Nephron (organoid): ENCODE results near the gene DRD4.

ENCODE experiments used
- H3K27ac Mint-ChIP-seq, 3 experiments: 2 replicates each; pipeline ENCODE4 v1.8.0; 2020; ENCODE audit warnings: mixed read lengths in 3 of 3, mild to moderate bottlenecking in 2 of 3, moderate library complexity in 1 of 3
- H3K27me3 Mint-ChIP-seq: 2 replicates; pipeline ENCODE4 v1.8.0; 2021; ENCODE audit warnings: low read depth, mild to moderate bottlenecking, moderate library complexity, mixed read lengths
- H3K36me3 Mint-ChIP-seq: 2 replicates; pipeline ENCODE4 v1.8.0; 2020; ENCODE audit warnings: low read depth, mixed read lengths
- H3K4me1 Mint-ChIP-seq: 2 replicates; pipeline ENCODE4 v1.8.0; 2020; ENCODE audit warnings: mixed read lengths
- H3K4me3 Mint-ChIP-seq, 3 experiments: 2 replicates each; pipeline ENCODE4 v1.8.0; 2020; ENCODE audit warnings: mild to moderate bottlenecking in 3 of 3, mixed read lengths in 3 of 3, moderate library complexity in 2 of 3
- H3K9me3 Mint-ChIP-seq: 2 replicates; pipeline ENCODE4 v1.8.0; 2020; ENCODE audit warnings: mixed read lengths
- CTCF ChIP-seq, 3 experiments: fragments of 200-600 bp; sonication (generic); IDR thresholded peaks; one replicate each; pipeline ENCODE4 v1.5.0; 2021; ENCODE audit warnings: antibody characterized with exemption in 3 of 3; ENCODE audit not compliant: unreplicated experiment in 3 of 3

DRD4 gene

GRCh38 chr11:680476-680875 lies 43.4 kb downstream of the DRD4 start:
- TF ChIP-seq CTCF (IDR thresholded peaks at IDR 0.05; ENCODE audit: unreplicated experiment in 3 of 3), result no peak
- H3K4me3 Mint-ChIP-seq, result no peak overlapping the region
- no peaks in the 10 kb centered on the region for H3K9me3 Mint-ChIP-seq
- H3K4me1 Mint-ChIP-seq, result no peaks in the 10 kb centered on the region
- peaks cover 60% of the 10 kb centered on the region for H3K36me3 Mint-ChIP-seq
- H3K27me3 Mint-ChIP-seq, result no peaks in the 10 kb centered on the region
- no peak overlapping the region for H3K27ac Mint-ChIP-seq

GRCh38 chr11:680970-681369 lies 43.9 kb downstream of the DRD4 start:
- Mint-ChIP-seq H3K27me3 (no peaks in the 10 kb centered on the region), H3K36me3 (peaks cover 60% of the 10 kb centered on the region), H3K27ac (no peak overlapping the region), H3K9me3 (no peaks in the 10 kb centered on the region), H3K4me3 (no peak overlapping the region), H3K4me1 (no peaks in the 10 kb centered on the region)
- TF ChIP-seq CTCF (IDR thresholded peaks at IDR 0.05; ENCODE audit: unreplicated experiment in 3 of 3), result no peak

GRCh38 chr11:686451-687243 lies 49.6 kb downstream of the DRD4 start:
- Mint-ChIP-seq H3K27ac (no peak overlapping the region), H3K4me3 (no peak overlapping the region), H3K9me3 (no peaks in the 10 kb centered on the region), H3K27me3 (no peaks in the 10 kb centered on the region), H3K36me3 (peaks cover 60% of the 10 kb centered on the region), H3K4me1 (peaks cover 10% of the 10 kb centered on the region)
- TF ChIP-seq CTCF (IDR thresholded peaks at IDR 0.05; ENCODE audit: unreplicated experiment in 3 of 3), result no peak

GRCh38 chr11:687751-688150 lies 50.7 kb downstream of the DRD4 start:
- Mint-ChIP-seq H3K9me3 (no peaks in the 10 kb centered on the region), H3K4me1 (peaks cover 18% of the 10 kb centered on the region), H3K27me3 (peaks cover 5% of the 10 kb centered on the region), H3K4me3 (no peak overlapping the region), H3K36me3 (peaks cover 49% of the 10 kb centered on the region), H3K27ac (no peak overlapping the region)
- TF ChIP-seq CTCF (IDR thresholded peaks at IDR 0.05; ENCODE audit: unreplicated experiment in 3 of 3), result no peak

GRCh38 chr11:688681-689080 lies 51.6 kb downstream of the DRD4 start:
- no peak overlapping the region for H3K4me3 Mint-ChIP-seq
- peaks cover 27% of the 10 kb centered on the region for H3K4me1 Mint-ChIP-seq

More at GRCh38 chr11:688681-689080, 51.6 kb downstream of the DRD4 start:
- Mint-ChIP-seq H3K27ac (no peak overlapping the region), H3K36me3 (peaks cover 40% of the 10 kb centered on the region), H3K9me3 (no peaks in the 10 kb centered on the region), H3K27me3 (peaks cover 5% of the 10 kb centered on the region)
- TF ChIP-seq CTCF (IDR thresholded peaks at IDR 0.05; ENCODE audit: unreplicated experiment in 3 of 3), result no peak
